Measurements from ENCODE around the gene NWD2.

Gene NWD2

GRCh38 chr4:37245391-37245954 is 930 bp downstream of the NWD2 start:
- Mint-ChIP-seq H3K36me3 (no peaks in the 10 kb centered on the region), H3K4me1 (peaks cover 4 to 8% of the 10 kb centered on the region in 2 donors), H3K9me3 (no peaks in the 10 kb centered on the region), H3K27ac (peak overlapping the region; percentile 69), H3K27me3 (peaks cover 38 to 63% of the 10 kb centered on the region in 2 donors), H3K4me3 (no peak overlapping the region)
- ATAC-seq (replicated peaks) = no peak
- no peak for DNase-seq

GRCh38 chr4:37246891-37247290 is 2.3 kb downstream of the NWD2 start:
- Mint-ChIP-seq H3K9me3 (no peaks in the 10 kb centered on the region), H3K4me1 (peaks cover 4 to 8% of the 10 kb centered on the region in 2 donors), H3K27ac (no peak overlapping the region), H3K36me3 (no peaks in the 10 kb centered on the region), H3K27me3 (peaks cover 34 to 51% of the 10 kb centered on the region in 2 donors), H3K4me3 (no peak overlapping the region)
- ATAC-seq (replicated peaks) = no peak
- DNase-seq = no peak

DNA sequence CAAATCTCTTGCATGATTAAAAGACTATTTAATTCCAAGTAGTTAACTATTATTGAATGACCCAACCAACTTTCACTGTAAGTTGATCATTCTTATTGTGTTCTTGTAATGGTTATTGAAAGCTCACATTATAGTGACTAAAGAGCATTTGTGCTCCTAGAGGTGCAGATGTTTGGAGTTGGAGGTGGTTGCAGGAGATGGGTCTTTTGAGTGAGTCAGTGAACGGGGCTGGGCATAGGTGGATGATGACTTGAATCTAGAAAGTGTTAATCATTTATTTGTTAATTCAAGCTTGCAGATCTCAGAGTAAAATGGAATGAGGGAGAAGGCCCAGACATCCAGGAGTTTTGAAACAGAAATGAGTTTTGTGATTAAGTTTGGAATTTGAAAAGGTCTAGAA is 13.7 kb downstream of the NWD2 start:
- no peak for ATAC-seq (replicated peaks)
- Mint-ChIP-seq H3K4me3 (no peak overlapping the region), H3K27ac (no peak overlapping the region), H3K9me3 (no peaks in the 10 kb centered on the region), H3K27me3 (peaks cover 0 to 10% of the 10 kb centered on the region in 2 donors), H3K4me1 (no peaks in the 10 kb centered on the region), H3K36me3 (no peaks in the 10 kb centered on the region)
- no peak for DNase-seq

DNA sequence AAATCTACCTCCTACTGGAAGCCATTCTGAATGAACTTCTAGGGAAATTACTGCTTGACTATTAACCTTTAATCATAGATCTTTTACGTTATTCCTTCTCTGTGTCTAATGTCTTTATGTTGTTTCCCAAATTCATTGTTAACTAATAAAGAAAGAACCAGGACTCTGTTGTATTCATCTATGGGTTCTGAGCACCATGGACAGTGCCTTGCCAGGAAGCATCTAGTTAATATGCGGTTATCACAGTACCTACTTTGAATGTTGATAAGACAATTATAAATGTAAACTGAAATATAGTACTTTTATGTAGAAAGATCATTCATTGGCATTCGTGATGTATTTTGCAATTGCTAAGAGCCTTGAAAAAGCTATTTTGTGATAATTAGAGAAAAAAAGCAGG is 23.8 kb downstream of the NWD2 start:
- no peaks in the 10 kb centered on the region for H3K9me3 Mint-ChIP-seq
- H3K27ac Mint-ChIP-seq = no peak overlapping the region
- no peak for ATAC-seq (replicated peaks)
- no peak overlapping the region for H3K4me3 Mint-ChIP-seq
- H3K36me3 Mint-ChIP-seq = no peaks in the 10 kb centered on the region
- no peak for DNase-seq
- H3K27me3 Mint-ChIP-seq = peaks cover 0 to 3% of the 10 kb centered on the region in 2 donors
- H3K4me1 Mint-ChIP-seq = no peaks in the 10 kb centered on the region

GRCh38 chr4:37279121-37279520 is 34.6 kb downstream of the NWD2 start:
- Mint-ChIP-seq H3K27ac (no peak overlapping the region), H3K4me1 (no peaks in the 10 kb centered on the region), H3K4me3 (no peak overlapping the region), H3K9me3 (peaks cover 6 to 11% of the 10 kb centered on the region in 2 donors), H3K36me3 (no peaks in the 10 kb centered on the region), H3K27me3 (no peaks in the 10 kb centered on the region)
- ATAC-seq (replicated peaks) = no peak
- no peak for DNase-seq

GRCh38 chr4:37279894-37280592 is 35.5 kb downstream of the NWD2 start:
- ATAC-seq (replicated peaks) (no peak), DNase-seq (no peak)
- no peak overlapping the region for H3K27ac Mint-ChIP-seq
- H3K36me3 Mint-ChIP-seq = no peaks in the 10 kb centered on the region
- peaks cover 6 to 11% of the 10 kb centered on the region in 2 donors for H3K9me3 Mint-ChIP-seq
- H3K27me3 Mint-ChIP-seq = no peaks in the 10 kb centered on the region
- no peak overlapping the region for H3K4me3 Mint-ChIP-seq
- no peaks in the 10 kb centered on the region for H3K4me1 Mint-ChIP-seq

DNA sequence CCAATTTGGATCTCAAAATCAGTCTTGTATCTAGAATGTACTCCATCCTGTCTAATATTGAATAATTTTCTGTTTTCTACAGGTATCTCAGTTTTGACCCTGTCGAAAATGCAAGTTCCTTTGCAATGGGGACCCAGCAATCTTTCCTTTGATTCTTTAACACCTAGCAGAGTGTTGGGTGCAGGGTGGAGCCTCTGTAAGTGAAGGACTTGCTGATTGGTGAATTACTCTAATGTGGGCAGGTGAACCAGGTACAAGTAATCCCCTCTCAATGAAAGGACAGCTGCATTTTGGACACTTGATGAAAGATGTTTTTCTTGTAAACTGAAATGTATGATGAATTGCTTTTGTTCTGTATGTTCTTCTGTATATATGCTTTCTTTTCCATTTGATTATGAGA is 54.9 kb downstream of the NWD2 start:
- H3K9me3 Mint-ChIP-seq = peaks cover 0 to 4% of the 10 kb centered on the region in 2 donors
- no peaks in the 10 kb centered on the region for H3K36me3 Mint-ChIP-seq
- no peak overlapping the region for H3K4me3 Mint-ChIP-seq
- no peaks in the 10 kb centered on the region for H3K27me3 Mint-ChIP-seq
- DNase-seq = no peak
- H3K27ac Mint-ChIP-seq = no peak overlapping the region
- no peak for ATAC-seq (replicated peaks)
- no peaks in the 10 kb centered on the region for H3K4me1 Mint-ChIP-seq

GRCh38 chr4:37304612-37305011 is 60.1 kb downstream of the NWD2 start:
- DNase-seq = no peak
- no peaks in the 10 kb centered on the region for H3K4me1 Mint-ChIP-seq
- H3K27me3 Mint-ChIP-seq = peaks cover 0 to 3% of the 10 kb centered on the region in 2 donors
- no peak overlapping the region for H3K27ac Mint-ChIP-seq
- H3K36me3 Mint-ChIP-seq = no peaks in the 10 kb centered on the region
- peaks cover 9 to 14% of the 10 kb centered on the region in 2 donors for H3K9me3 Mint-ChIP-seq
- no peak for ATAC-seq (replicated peaks)
- H3K4me3 Mint-ChIP-seq = no peak overlapping the region

DNA sequence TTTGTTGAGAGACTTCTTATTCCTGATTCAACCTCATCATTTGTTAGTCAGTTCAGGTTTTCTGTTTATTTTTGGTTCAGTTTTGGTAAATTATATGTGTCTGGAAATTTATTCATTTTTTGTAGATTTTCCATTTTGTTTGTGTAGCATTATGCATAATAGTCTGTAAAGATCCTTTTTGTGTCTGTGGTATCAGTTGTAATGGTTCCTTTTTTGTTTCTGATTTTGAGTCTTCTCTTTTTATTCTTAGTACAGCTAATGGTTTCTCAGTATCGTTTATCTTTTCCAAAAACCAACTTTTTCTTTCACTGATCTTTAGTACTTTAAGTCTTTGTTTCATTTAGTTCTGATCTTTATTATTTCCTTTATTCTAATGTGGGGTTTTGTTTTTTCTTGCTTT is 61.4 kb downstream of the NWD2 start:
- DNase-seq (no peak), ATAC-seq (replicated peaks) (no peak)
- Mint-ChIP-seq H3K27ac (no peak overlapping the region), H3K4me1 (no peaks in the 10 kb centered on the region), H3K27me3 (peaks cover 0 to 3% of the 10 kb centered on the region in 2 donors), H3K4me3 (no peak overlapping the region), H3K9me3 (peaks cover 12 to 18% of the 10 kb centered on the region in 2 donors), H3K36me3 (no peaks in the 10 kb centered on the region)

- Mint-ChIP-seq H3K9me3 (peaks cover 5 to 12% of the 10 kb centered on the region in 2 donors), H3K27me3 (peaks cover 0 to 8% of the 10 kb centered on the region in 2 donors), H3K36me3 (no peaks in the 10 kb centered on the region), H3K4me3 (no peak overlapping the region), H3K4me1 (no peaks in the 10 kb centered on the region), H3K27ac (no peak overlapping the region)
- ATAC-seq (replicated peaks) (no peak), DNase-seq (no peak)
Measured at GRCh38 chr4:37317104-37317643, 72.6 kb downstream of the NWD2 start.

DNA sequence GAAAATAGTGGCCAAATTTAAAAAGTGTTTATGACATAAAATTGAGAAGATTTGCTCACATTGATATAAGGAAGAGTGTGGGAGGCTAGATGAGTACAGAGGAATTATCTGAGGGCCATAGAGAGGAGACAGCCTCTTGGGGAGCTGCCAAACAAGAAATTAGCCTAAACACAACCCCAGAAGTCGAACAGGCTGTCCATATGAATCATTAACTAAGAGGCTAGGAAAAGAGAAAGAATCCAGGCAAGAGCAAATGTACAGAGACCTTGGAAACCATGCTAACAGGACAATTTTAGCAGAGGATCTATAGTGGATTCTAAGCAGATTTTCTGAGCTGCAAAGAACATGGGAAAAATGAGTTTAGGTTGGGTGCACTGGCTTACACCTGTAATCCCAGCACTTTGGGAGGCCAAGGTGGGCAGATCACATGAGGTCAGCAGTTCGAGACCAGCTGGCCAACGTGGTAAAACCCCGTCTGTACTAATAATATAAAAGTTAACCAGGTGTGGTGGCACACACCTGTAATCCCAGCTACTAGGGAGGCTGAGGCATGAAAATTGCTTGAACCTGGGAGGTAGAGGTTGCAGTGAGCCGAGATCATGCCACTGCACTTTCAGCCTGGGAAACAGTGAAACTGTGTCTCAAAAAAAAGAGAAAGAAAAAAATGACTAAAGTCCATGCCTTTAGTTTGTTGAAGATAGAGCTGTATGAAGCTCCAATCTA is 76.1 kb downstream of the NWD2 start:
- Mint-ChIP-seq H3K9me3 (peaks cover 3 to 4% of the 10 kb centered on the region in 2 donors), H3K27ac (no peak overlapping the region), H3K4me3 (no peak overlapping the region), H3K27me3 (peaks cover 0 to 8% of the 10 kb centered on the region in 2 donors), H3K4me1 (no peaks in the 10 kb centered on the region), H3K36me3 (no peaks in the 10 kb centered on the region)
- ATAC-seq (replicated peaks) (no peak), DNase-seq (no peak)

- Mint-ChIP-seq H3K4me3 (no peak overlapping the region), H3K27ac (no peak overlapping the region), H3K4me1 (no peaks in the 10 kb centered on the region), H3K9me3 (peaks cover 3 to 4% of the 10 kb centered on the region in 2 donors), H3K36me3 (no peaks in the 10 kb centered on the region), H3K27me3 (peaks cover 0 to 8% of the 10 kb centered on the region in 2 donors)
- ATAC-seq (replicated peaks) (no peak), DNase-seq (no peak)
Measured at GRCh38 chr4:37322122-37322521, 77.6 kb downstream of the NWD2 start.

GRCh38 chr4:37324546-37324945 is 80.0 kb downstream of the NWD2 start:
- H3K4me1 Mint-ChIP-seq = no peaks in the 10 kb centered on the region
- ATAC-seq (replicated peaks) = no peak
- no peak overlapping the region for H3K4me3 Mint-ChIP-seq
- H3K27me3 Mint-ChIP-seq = peaks cover 0 to 8% of the 10 kb centered on the region in 2 donors
- no peak overlapping the region for H3K27ac Mint-ChIP-seq
- no peaks in the 10 kb centered on the region for H3K36me3 Mint-ChIP-seq
- peaks cover 1 to 4% of the 10 kb centered on the region in 2 donors for H3K9me3 Mint-ChIP-seq
- no peak for DNase-seq

DNA sequence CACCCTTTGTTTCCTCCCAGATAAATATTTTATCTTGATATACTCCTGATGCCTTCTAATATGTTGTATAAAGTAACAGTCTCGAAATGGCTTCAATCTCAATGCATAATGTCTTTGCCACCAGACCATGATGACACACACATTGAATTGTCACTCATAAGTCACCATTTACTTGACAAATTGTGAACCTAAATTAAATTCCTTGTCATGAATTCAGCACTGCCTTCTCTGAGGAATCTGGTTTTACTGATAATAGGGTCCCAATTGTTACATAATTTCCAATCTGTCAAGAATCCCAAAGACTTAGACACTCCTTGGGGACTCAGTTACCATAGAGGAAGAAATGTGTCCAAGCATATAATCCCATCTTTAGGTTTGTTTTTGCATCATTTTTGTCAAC is 82.3 kb downstream of the NWD2 start:
- DNase-seq (no peak), ATAC-seq (replicated peaks) (no peak)
- no peaks in the 10 kb centered on the region for H3K4me1 Mint-ChIP-seq
- H3K36me3 Mint-ChIP-seq = no peaks in the 10 kb centered on the region
- H3K27me3 Mint-ChIP-seq = no peaks in the 10 kb centered on the region
- H3K4me3 Mint-ChIP-seq = no peak overlapping the region
- H3K9me3 Mint-ChIP-seq = peaks cover 0 to 4% of the 10 kb centered on the region in 2 donors
- no peak overlapping the region for H3K27ac Mint-ChIP-seq

DNA sequence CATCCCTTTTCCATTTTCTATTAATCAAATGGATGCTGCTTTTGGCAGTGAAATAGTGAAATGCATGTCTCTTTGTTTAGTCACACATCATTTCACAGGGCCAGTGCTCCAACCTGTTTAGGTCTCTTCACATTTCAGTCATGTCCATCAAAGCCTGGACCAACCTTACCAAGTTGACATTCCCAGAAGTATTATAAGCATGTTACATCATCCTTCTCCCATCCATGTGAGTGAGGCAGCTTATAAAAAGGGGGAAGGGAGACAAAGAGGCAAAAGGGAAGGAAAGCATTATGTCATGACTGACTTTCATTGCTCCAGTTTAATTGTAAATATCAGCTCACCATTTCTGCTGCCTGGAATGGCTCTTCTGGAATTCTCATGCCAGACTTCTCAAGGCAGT is 94.4 kb downstream of the NWD2 start:
- Mint-ChIP-seq H3K9me3 (peaks cover 0 to 10% of the 10 kb centered on the region in 2 donors), H3K4me1 (no peaks in the 10 kb centered on the region), H3K36me3 (no peaks in the 10 kb centered on the region), H3K27me3 (no peaks in the 10 kb centered on the region), H3K4me3 (no peak overlapping the region), H3K27ac (no peak overlapping the region)
- ATAC-seq (replicated peaks) = no peak
- DNase-seq = no peak

Measured in stimulated activated naive B cell treated with anti-CD40 and anti-IgM and Interleukin-4, amounts not matched to agents 10 μg/mL and 1 μg/mL and 100 μg/mL, for 72 hours (primary cell).